Activated naive CD8-positive, alpha-beta T cell treated with anti-CD3 and anti-CD28 coated beads for 36 hours (primary cell): Measurements from ENCODE around the gene SPATA6. TPM values are rescaled to one million over a fixed set of nuclear protein-coding genes. Genes with fewer than 3 reads are reported as not detected.

Experiments
- DNase-seq: peaks from one replicate; pipeline ENCODE4 v3.0.0; 2021
- H3K27ac Mint-ChIP-seq: one replicate; pipeline ENCODE4 v1.8.0; 2022; ENCODE audit warnings: mild to moderate bottlenecking, moderate library complexity, mixed read lengths
- H3K27me3 Mint-ChIP-seq: one replicate; pipeline ENCODE4 v1.8.0; 2022; ENCODE audit warnings: mild to moderate bottlenecking, mixed read lengths
- H3K36me3 Mint-ChIP-seq: one replicate; pipeline ENCODE4 v1.8.0; 2021; ENCODE audit warnings: mild to moderate bottlenecking, mixed read lengths
- H3K4me1 Mint-ChIP-seq: one replicate; pipeline ENCODE4 v1.8.0; 2021; ENCODE audit warnings: mixed read lengths
- H3K4me3 Mint-ChIP-seq: one replicate; pipeline ENCODE4 v1.8.0; 2022; ENCODE audit warnings: mild to moderate bottlenecking, moderate library complexity, mixed read lengths
- H3K9me3 Mint-ChIP-seq: one replicate; pipeline ENCODE4 v1.8.0; 2022; ENCODE audit warnings: mixed read lengths
- total RNA-seq, 2 experiments: library from RNA; stranded (reverse); gene quantifications; one replicate each; pipeline ENCODE4 v1.2.3, GENCODE V29; 2021

SPATA6 gene
- total RNA-seq, 2 experiments from 2014 or later = 1.1 to 3.0 TPM

DNA sequence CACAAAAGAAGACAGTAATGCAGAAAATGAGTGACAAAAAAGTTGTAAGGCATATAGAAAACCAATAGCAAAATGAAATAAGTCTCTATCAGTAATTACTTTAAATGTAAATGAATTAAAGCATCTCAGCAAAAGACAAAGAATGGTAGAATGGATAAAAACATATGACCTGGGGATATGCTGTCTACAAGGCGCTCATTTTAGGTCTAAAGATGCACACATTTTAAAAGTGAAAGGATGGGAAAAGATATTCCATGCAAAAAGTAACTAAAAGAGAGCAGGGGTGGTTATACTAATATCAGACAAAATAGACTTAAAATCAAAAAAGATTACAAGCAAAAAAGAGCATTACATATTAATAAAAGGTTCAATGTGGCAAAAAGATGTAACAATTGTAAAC lies 41.2 kb downstream of the SPATA6 start:
- no peaks in the 10 kb centered on the region for H3K4me1 Mint-ChIP-seq
- H3K9me3 Mint-ChIP-seq = peaks cover 6% of the 10 kb centered on the region
- no peak overlapping the region for H3K27ac Mint-ChIP-seq
- DNase-seq = no peak
- no peaks in the 10 kb centered on the region for H3K27me3 Mint-ChIP-seq
- H3K4me3 Mint-ChIP-seq = no peak overlapping the region
- no peaks in the 10 kb centered on the region for H3K36me3 Mint-ChIP-seq

DNA sequence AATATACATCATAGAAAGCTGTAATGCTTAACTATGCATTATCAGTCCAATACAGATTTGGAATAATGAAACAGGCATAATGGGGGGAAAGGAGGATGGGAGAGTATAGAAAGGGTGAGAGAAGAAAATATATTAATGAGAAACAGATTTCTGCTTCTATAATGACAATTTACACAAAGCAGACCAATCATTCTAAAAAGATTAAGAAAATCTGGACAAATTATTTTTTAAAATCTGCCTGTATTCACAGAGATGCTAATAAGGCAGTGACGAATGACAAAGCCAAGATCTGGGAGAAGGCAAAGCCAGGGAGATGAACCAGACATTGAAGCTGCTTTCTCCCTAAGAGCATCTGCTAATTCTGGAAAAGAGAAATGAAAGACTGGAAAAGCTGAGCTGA lies 50.0 kb downstream of the SPATA6 start:
- DNase-seq = no peak
- Mint-ChIP-seq H3K27ac (no peak overlapping the region), H3K4me1 (no peaks in the 10 kb centered on the region), H3K27me3 (no peaks in the 10 kb centered on the region), H3K36me3 (no peaks in the 10 kb centered on the region), H3K9me3 (no peaks in the 10 kb centered on the region), H3K4me3 (no peak overlapping the region)

DNA sequence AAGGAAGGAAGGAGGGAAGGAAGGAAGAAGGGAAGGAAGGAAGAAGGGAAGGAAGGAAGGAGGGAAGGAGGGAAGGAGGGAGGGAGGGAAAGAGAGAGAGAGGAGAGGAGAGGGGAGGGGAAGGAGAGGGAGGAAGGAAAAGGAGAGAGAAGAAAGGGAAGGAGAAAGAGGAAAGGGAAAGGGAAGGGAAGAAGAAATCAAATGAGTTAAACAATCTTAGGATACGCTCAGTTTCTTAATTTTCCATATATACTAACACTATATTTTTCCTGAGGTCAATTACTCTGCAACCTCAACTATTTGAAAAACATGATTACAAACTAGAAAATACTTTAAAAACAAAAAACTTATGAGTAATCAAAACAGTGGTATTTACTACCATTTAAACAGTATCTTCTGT lies 53.3 kb downstream of the SPATA6 start:
- H3K36me3 Mint-ChIP-seq = no peaks in the 10 kb centered on the region
- DNase-seq = no peak
- no peaks in the 10 kb centered on the region for H3K27me3 Mint-ChIP-seq
- no peaks in the 10 kb centered on the region for H3K4me1 Mint-ChIP-seq
- no peak overlapping the region for H3K4me3 Mint-ChIP-seq
- no peak overlapping the region for H3K27ac Mint-ChIP-seq
- H3K9me3 Mint-ChIP-seq = no peaks in the 10 kb centered on the region

DNA sequence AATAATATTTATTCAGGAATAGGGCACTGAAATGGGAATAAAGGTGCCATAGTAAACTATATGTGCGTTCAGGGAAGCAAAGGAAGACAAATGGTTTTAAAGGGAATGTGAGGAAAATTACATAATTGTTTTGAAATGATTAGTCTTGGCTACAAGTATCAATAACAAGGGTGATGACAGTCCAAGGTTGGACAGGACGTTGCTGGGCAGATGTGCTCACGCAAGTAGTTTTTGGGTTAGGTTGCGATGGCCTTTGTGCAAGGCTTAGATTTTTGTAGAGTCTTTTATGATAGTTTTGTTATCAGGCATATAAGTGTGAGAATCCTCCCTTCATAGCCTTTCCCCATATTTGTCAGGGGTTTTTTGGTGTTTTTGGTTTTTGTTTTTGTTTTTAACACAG lies 57.0 kb downstream of the SPATA6 start:
- H3K36me3 Mint-ChIP-seq = peaks cover under 1% of the 10 kb centered on the region

DNA sequence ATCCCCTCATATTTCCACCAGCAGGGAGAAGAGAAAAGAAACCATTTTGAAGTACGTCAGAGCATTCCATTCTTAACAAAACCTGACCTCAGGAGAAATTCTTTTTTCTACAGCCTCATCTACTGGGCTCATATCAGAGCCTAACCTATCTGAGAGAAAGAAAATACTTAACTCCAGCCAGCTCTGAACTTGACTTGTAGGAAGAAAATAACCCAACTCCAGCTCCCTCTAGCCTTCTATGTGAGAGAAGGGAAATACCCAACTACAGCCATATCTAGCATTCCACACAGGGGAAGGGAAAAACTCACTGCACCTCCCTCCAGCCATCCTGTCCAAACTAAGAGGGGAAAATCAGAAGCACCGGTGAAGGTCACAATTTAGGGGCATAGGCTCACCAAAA lies 57.7 kb downstream of the SPATA6 start:
- DNase-seq = no peak
- no peaks in the 10 kb centered on the region for H3K4me1 Mint-ChIP-seq
- H3K9me3 Mint-ChIP-seq = no peaks in the 10 kb centered on the region
- no peak overlapping the region for H3K4me3 Mint-ChIP-seq
- H3K27ac Mint-ChIP-seq = no peak overlapping the region
- H3K36me3 Mint-ChIP-seq = peaks cover 1% of the 10 kb centered on the region
- no peaks in the 10 kb centered on the region for H3K27me3 Mint-ChIP-seq

More for the DNA sequence above, 57.0 kb downstream of the SPATA6 start:
- H3K9me3 Mint-ChIP-seq = no peaks in the 10 kb centered on the region
- DNase-seq = no peak
- no peak overlapping the region for H3K4me3 Mint-ChIP-seq
- no peak overlapping the region for H3K27ac Mint-ChIP-seq
- no peaks in the 10 kb centered on the region for H3K4me1 Mint-ChIP-seq
- H3K27me3 Mint-ChIP-seq = no peaks in the 10 kb centered on the region

DNA sequence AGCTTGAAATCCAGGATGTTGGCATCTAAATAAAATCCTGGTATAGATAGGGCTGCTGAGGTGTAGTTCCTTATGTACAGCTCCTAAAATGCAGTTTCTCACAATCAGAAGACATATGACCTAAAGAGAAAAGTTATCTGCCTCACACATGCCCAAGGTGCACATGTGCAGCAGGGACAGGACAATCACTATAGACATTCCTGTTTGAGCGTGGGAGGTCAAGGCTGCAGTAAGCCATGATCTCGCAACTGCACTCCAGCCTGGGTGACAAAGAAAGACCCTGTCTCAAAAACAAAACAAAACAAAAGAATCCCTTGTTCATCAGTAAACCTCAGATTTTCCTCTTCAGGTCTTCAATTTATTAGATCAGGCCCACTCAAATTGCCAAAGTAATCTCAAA lies 66.1 kb downstream of the SPATA6 start:
- Mint-ChIP-seq H3K27ac (no peak overlapping the region), H3K9me3 (peaks cover 1% of the 10 kb centered on the region), H3K27me3 (no peaks in the 10 kb centered on the region), H3K4me3 (no peak overlapping the region), H3K36me3 (peaks cover 1% of the 10 kb centered on the region), H3K4me1 (no peaks in the 10 kb centered on the region)
- DNase-seq = no peak

DNA sequence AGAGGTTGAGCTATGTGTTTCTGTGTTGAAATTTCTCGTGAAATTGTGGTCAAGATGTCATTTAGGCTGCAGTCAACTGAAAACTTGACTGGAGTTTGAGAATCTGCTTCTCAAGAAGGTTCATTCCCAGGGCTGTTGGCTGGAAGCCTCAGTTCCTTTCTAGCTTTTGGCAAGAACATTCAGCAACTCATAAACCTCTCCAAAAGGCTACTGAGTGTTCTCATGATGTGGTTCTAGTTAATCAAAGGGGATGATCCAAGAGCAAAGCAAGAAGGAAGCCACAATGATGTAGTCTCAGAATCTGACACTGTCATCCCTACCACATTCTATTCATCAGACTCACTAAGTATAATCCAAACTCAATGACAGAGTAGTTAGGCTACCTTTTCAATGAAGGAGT lies 66.6 kb downstream of the SPATA6 start:
- Mint-ChIP-seq H3K9me3 (peaks cover 1% of the 10 kb centered on the region), H3K4me1 (no peaks in the 10 kb centered on the region), H3K27me3 (no peaks in the 10 kb centered on the region), H3K36me3 (peaks cover 1% of the 10 kb centered on the region), H3K4me3 (no peak overlapping the region), H3K27ac (no peak overlapping the region)
- DNase-seq = no peak

DNA sequence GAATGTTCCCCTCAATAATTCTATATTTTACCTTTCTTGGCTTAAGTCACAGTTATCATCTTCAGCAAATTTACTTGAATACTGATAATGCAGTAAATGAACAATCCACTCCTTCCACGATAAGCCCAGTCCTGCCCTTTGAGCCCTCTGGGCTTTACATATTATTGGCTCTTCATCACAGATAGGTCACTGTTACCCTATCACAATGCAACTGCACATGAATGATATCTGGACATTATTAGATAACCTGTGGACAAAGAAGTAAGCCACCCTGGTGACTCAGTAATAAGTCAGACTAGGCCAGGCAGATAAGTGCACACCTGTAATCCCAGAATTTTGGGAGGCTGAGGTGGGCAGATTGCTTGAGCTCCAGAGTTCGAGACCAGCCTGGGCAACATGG lies 69.4 kb downstream of the SPATA6 start:
- H3K36me3 Mint-ChIP-seq = no peaks in the 10 kb centered on the region
- H3K4me3 Mint-ChIP-seq = no peak overlapping the region
- no peaks in the 10 kb centered on the region for H3K27me3 Mint-ChIP-seq
- H3K9me3 Mint-ChIP-seq = no peaks in the 10 kb centered on the region
- no peak for DNase-seq
- H3K4me1 Mint-ChIP-seq = no peaks in the 10 kb centered on the region
- no peak overlapping the region for H3K27ac Mint-ChIP-seq

DNA sequence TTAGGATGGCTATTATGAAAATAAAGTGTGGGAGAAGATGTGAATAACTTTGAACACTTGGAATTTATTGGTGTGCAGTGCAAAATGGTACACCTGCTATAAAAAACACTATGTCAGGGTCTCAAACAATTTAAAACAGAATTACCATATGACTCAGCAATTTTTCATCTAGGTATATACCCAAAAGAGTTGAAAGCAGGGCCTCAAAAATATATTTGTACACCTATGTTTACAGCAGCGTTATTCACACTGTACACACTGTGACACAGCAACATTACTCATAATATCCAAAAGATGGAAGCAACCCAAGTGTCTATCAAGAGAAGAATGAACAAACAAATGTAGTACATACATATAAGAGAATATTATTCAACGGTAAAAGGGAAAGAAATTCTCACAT lies 75.8 kb downstream of the SPATA6 start:
- no peaks in the 10 kb centered on the region for H3K9me3 Mint-ChIP-seq
- H3K4me3 Mint-ChIP-seq = no peak overlapping the region
- no peaks in the 10 kb centered on the region for H3K27me3 Mint-ChIP-seq
- DNase-seq = no peak
- no peak overlapping the region for H3K27ac Mint-ChIP-seq
- no peaks in the 10 kb centered on the region for H3K4me1 Mint-ChIP-seq
- peaks cover 2% of the 10 kb centered on the region for H3K36me3 Mint-ChIP-seq

DNA sequence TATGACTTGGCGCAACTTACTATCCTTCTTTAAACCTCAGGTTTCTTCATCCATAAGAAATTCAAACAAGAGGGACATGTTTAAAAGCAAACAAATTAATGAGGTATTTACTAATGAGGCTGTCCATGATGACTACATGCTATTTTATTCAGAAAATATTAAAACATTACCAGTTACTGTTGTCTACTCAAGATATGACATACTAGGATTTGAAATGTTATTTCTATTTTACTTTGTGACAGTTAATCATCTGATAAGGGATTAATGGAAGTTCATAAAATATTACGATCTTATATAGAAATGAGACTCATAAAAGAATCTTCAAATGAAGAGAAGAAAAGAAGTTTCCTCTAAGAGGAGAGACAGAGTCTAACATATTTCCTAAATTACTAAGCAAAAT lies 80.1 kb downstream of the SPATA6 start:
- DNase-seq = no peak
- Mint-ChIP-seq H3K27me3 (no peaks in the 10 kb centered on the region), H3K27ac (no peak overlapping the region), H3K9me3 (no peaks in the 10 kb centered on the region), H3K4me1 (no peaks in the 10 kb centered on the region), H3K36me3 (peaks cover 2% of the 10 kb centered on the region), H3K4me3 (no peak overlapping the region)

DNA sequence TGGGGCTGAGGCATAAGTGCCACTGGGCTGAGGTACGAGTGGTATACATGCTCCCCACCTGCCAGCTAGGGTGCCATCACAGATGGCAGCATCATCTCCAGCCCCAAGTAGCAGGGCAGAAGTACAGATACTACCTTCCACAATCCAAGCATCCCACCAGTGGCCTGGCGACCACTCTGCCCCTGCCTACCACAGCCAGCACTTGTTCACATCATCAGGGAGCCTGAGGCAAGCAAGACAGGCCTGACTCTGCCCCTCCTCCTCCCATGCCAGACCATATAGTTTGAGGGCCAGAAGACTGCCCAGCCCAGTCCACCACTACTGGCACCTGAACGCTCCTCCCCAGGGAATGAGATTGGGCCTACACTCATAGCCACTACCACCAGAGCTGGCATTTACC lies 84.6 kb downstream of the SPATA6 start:
- Mint-ChIP-seq H3K4me1 (no peaks in the 10 kb centered on the region), H3K27me3 (no peaks in the 10 kb centered on the region), H3K36me3 (no peaks in the 10 kb centered on the region), H3K9me3 (no peaks in the 10 kb centered on the region), H3K27ac (no peak overlapping the region), H3K4me3 (no peak overlapping the region)
- no peak for DNase-seq

DNA sequence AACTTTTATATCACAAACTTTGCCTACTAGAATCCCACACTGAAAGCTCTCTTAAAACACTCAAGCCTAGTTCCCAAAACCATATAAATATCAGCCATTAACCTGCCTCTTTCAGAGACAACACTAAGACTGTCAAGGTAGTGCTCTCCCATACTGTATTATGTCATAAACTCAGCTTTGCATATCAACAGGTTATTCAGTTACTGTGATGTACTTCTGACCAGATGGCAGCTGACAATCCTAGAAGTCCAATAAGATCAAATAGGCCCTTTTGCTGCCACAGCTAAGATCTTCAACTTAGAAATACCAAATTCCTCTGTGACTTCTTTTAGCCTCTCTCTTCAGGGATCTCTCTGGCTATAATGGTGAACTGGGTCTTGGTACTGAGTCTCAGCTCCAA lies 97.2 kb downstream of the SPATA6 start:
- H3K36me3 Mint-ChIP-seq = peaks cover 29% of the 10 kb centered on the region
- H3K9me3 Mint-ChIP-seq = peaks cover 15% of the 10 kb centered on the region
- DNase-seq = no peak
- H3K27me3 Mint-ChIP-seq = no peaks in the 10 kb centered on the region
- no peaks in the 10 kb centered on the region for H3K4me1 Mint-ChIP-seq
- H3K27ac Mint-ChIP-seq = no peak overlapping the region
- H3K4me3 Mint-ChIP-seq = no peak overlapping the region

DNA sequence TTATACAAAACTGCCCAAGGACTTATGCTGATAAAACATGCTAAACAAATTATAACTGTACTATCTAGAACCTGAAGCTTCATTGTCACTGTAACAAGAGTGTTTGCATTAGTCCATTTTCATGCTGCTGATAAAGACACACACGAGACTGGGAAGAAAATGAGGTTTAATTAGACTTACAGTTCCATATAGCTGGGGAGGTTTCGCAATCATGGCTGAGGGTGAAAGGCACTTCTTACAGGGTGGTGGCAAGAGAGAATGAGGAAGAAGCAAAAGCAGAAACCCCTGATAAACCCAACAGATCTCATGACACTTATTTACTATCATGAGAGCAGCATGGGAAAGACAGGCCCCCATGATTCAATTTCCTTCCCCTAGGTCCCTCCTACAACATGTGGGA lies 100.4 kb downstream of the SPATA6 start:
- DNase-seq = no peak
- H3K27me3 Mint-ChIP-seq = no peaks in the 10 kb centered on the region
- peaks cover 18% of the 10 kb centered on the region for H3K36me3 Mint-ChIP-seq
- H3K27ac Mint-ChIP-seq = no peak overlapping the region
- H3K4me3 Mint-ChIP-seq = no peak overlapping the region
- H3K4me1 Mint-ChIP-seq = no peaks in the 10 kb centered on the region
- peaks cover 22% of the 10 kb centered on the region for H3K9me3 Mint-ChIP-seq

DNA sequence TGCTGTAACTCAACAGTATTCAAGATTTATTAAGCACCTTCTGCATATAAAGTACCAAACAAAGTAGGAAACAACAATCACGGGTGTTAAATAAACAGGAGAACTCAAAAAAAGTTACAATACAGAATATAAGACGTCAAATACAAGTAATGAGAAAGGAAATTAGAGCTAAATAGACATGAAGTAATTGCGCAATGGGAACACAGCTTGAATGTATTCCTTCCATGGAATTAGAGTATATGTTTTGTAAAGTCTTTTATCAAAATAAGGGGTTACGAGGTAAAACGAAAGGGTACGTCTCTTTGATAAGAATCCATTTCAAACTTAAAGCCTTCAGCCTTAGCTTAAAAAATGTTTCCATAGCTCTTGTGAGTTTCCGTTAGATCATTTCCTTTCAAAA lies 109.1 kb downstream of the SPATA6 start:
- peaks cover 7% of the 10 kb centered on the region for H3K9me3 Mint-ChIP-seq
- H3K27me3 Mint-ChIP-seq = no peaks in the 10 kb centered on the region
- DNase-seq = no peak
- no peak overlapping the region for H3K4me3 Mint-ChIP-seq
- H3K27ac Mint-ChIP-seq = no peak overlapping the region
- H3K36me3 Mint-ChIP-seq = no peaks in the 10 kb centered on the region
- no peaks in the 10 kb centered on the region for H3K4me1 Mint-ChIP-seq

DNA sequence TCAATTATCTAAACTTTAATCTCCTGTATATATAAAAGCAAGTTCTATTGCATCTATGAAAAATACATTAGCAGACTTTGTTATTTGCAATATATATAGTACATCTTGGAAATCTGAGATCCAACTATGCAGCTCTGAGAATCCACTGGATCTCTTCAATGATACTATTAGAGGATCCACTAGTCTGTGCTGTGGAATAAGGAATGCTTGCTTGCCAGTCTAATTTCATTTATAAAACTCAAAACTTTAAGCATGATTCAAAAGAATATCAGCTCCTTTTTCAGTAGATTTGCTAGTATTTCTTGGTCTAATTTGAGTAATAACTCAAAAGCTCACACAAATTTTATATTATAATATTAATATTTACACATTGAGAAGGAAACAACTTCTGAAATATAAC lies 115.1 kb downstream of the SPATA6 start:
- Mint-ChIP-seq H3K4me3 (no peak overlapping the region), H3K36me3 (peaks cover 5% of the 10 kb centered on the region), H3K27me3 (no peaks in the 10 kb centered on the region), H3K9me3 (no peaks in the 10 kb centered on the region), H3K4me1 (no peaks in the 10 kb centered on the region), H3K27ac (no peak overlapping the region)
- no peak for DNase-seq

DNA sequence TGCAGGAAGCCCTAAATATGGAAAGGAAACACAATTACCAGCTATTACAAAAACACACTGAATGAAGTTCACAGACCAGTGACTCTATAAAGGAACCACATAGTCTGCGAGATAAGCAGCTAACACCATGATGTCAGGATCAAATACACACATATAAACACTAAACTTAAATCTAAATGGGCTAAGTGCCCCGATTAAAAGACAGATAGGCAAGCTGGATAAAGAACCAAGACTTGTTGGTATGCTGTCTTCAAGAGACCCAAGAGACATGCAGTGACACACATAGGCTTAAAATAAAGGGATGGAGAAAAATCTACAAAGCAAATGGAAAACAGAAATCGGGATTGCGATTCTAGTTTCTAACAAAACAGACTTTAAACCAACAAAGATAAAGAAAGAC lies 127.6 kb downstream of the SPATA6 start:
- Mint-ChIP-seq H3K4me3 (no peak overlapping the region), H3K36me3 (peaks cover 7% of the 10 kb centered on the region), H3K27me3 (no peaks in the 10 kb centered on the region), H3K4me1 (no peaks in the 10 kb centered on the region), H3K9me3 (peaks cover 21% of the 10 kb centered on the region), H3K27ac (no peak overlapping the region)
- DNase-seq = no peak

DNA sequence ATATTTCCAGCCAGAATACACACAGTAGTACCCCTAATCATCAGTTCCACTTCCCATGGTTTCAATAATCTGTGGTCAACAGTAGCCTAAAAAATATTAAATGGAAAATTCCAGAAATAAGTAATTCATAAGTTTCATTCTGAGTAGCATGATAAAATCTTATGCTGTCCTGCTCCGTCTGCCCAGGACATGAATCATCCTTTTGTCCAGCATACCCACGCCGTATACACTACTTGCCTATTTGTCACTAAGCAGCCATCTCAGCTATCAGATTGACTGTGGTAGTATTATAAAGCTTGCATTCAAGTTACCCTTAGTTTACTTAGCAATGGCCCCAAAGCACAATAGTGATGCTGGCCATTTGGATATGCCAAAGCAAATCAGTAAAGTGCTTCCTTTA lies 130.8 kb downstream of the SPATA6 start:
- peaks cover 10% of the 10 kb centered on the region for H3K36me3 Mint-ChIP-seq
- H3K27me3 Mint-ChIP-seq = no peaks in the 10 kb centered on the region
- no peak overlapping the region for H3K27ac Mint-ChIP-seq
- no peak for DNase-seq
- no peak overlapping the region for H3K4me3 Mint-ChIP-seq
- peaks cover 21% of the 10 kb centered on the region for H3K9me3 Mint-ChIP-seq
- H3K4me1 Mint-ChIP-seq = no peaks in the 10 kb centered on the region
